Caco-2 (cell line): ENCODE results near the gene BCAS3. TPM values are rescaled to one million over a fixed set of nuclear protein-coding genes. Genes with fewer than 3 reads are reported as not detected.
"Not testable (repeated sequence)": the region's sequence is repeated elsewhere in the genome, so short reads cannot be mapped to it uniquely, and the experiment has no call there.

ENCODE experiments used
- BruUV-seq: library from RNA; stranded (reverse); fragments of 400-500 nt; replicated peaks from 2 replicates; lab custom pipeline; 2021; lab: Mats Ljungman, UMichigan
- CTCF ChIA-PET: fragments of 300-600 bp; sonication (Branson Sonifier 250); formaldehyde crosslinking; loops from one replicate; lab custom pipeline; 2022; ENCODE audit warnings: antibody characterized with exemption; lab: Charles Lee
- POLR2A ChIA-PET: fragments of 300-600 bp; sonication (Branson Sonifier 250); formaldehyde crosslinking; loops from one replicate; lab custom pipeline; 2022; ENCODE audit warnings: antibody characterized with exemption; lab: Charles Lee
- DNase-seq, 2 experiments: peaks; one replicate each; pipeline versions ENCODE4 v3.0.0 to v3.0.0-alpha.2; 2020 to 2022
- H3K27me3 ChIP-seq: replicated peaks from 2 replicates; pipeline ENCODE4 v1.6.0; 2011; ENCODE audit warnings: low read length; ENCODE audit not compliant: control insufficient read depth, insufficient read depth
- H3K36me3 ChIP-seq: 2 replicates; pipeline ENCODE4 v1.5.1; 2011; ENCODE audit warnings: low read length; ENCODE audit not compliant: control insufficient read depth, insufficient read depth
- H3K4me1 ChIP-seq: fragments of 250-450 bp; sonication (Bioruptor Pico); 2 replicates; pipeline ENCODE4 v1.5.1; 2020; ENCODE audit warnings: mild to moderate bottlenecking
- H3K4me3 ChIP-seq: 2 replicates; pipeline ENCODE4 v1.5.1; 2011; ENCODE audit warnings: low read depth, mild to moderate bottlenecking, control low read depth, low read length
- H3K9me3 ChIP-seq: fragments of 250-450 bp; sonication (Bioruptor Pico); 2 replicates; pipeline ENCODE4 v1.5.1; 2020; ENCODE audit warnings: mild to moderate bottlenecking, moderate library complexity
- H3K27ac Mint-ChIP-seq: one replicate; pipeline ENCODE4 v1.8.0; 2022; ENCODE audit warnings: mixed read lengths; ENCODE audit not compliant: unreplicated experiment
- H3K27me3 Mint-ChIP-seq: one replicate; pipeline ENCODE4 v1.8.0; 2022; ENCODE audit warnings: mixed read lengths; ENCODE audit not compliant: insufficient read depth, unreplicated experiment
- H3K36me3 Mint-ChIP-seq: one replicate; pipeline ENCODE4 v1.8.0; 2022; ENCODE audit warnings: mild to moderate bottlenecking, mixed read lengths; ENCODE audit not compliant: insufficient read depth, unreplicated experiment
- H3K4me1 Mint-ChIP-seq: one replicate; pipeline ENCODE4 v1.8.0; 2022; ENCODE audit warnings: low read depth, mixed read lengths; ENCODE audit not compliant: unreplicated experiment
- H3K4me3 Mint-ChIP-seq: one replicate; pipeline ENCODE4 v1.8.0; 2022; ENCODE audit warnings: mild to moderate bottlenecking, moderate library complexity, mixed read lengths; ENCODE audit not compliant: unreplicated experiment
- H3K9me3 Mint-ChIP-seq: one replicate; pipeline ENCODE4 v1.8.0; 2022; ENCODE audit warnings: mixed read lengths; ENCODE audit not compliant: unreplicated experiment
- intact Hi-C: fragments of 100-400 bp; cut with micrococcal nuclease; formaldehyde crosslinking; loops from one replicate; pipeline ENCODE4 v1.10.0; 2022; ENCODE audit not compliant: unreplicated experiment
- total RNA-seq: library from RNA; stranded (reverse); gene quantifications from 2 replicates; pipeline ENCODE4 v1.2.3, GENCODE V29; 2022
- TF ChIP-seq, protein P1 (sequence below), 2 experiments: fragments of 200-600 bp in 1 of 2; IDR thresholded peaks; 1 replicate in 1 of 2; 2 replicates in 1 of 2; pipeline versions ENCODE4 v1.5.1 to v1.8.0; 2011 to 2022; ENCODE audit warnings: antibody characterized with exemption in 1 of 2, control low read depth in 1 of 2, inconsistent platforms in 1 of 2, low read depth in 1 of 2, low read length in 1 of 2, mild to moderate bottlenecking in 1 of 2, moderate library complexity in 1 of 2; ENCODE audit not compliant: insufficient read depth in 1 of 2, severe bottlenecking in 1 of 2, unreplicated experiment in 1 of 2

Gene BCAS3
- total RNA-seq, 1 experiment from 2014 or later, result 44.1 TPM

- H3K9me3 Mint-ChIP-seq, result no peaks in the 10 kb centered on the region
- Histone ChIP-seq H3K4me1 (no peaks in the 10 kb centered on the region), H3K9me3 (no peaks in the 10 kb centered on the region), H3K27me3 (no peaks in the 10 kb centered on the region), H3K36me3 (no peaks in the 10 kb centered on the region), H3K4me3 (no peak overlapping the region)
- no peaks in the 10 kb centered on the region for H3K36me3 Mint-ChIP-seq
- CTCF ChIA-PET, result no interaction called here
- TF ChIP-seq, protein P1, sequence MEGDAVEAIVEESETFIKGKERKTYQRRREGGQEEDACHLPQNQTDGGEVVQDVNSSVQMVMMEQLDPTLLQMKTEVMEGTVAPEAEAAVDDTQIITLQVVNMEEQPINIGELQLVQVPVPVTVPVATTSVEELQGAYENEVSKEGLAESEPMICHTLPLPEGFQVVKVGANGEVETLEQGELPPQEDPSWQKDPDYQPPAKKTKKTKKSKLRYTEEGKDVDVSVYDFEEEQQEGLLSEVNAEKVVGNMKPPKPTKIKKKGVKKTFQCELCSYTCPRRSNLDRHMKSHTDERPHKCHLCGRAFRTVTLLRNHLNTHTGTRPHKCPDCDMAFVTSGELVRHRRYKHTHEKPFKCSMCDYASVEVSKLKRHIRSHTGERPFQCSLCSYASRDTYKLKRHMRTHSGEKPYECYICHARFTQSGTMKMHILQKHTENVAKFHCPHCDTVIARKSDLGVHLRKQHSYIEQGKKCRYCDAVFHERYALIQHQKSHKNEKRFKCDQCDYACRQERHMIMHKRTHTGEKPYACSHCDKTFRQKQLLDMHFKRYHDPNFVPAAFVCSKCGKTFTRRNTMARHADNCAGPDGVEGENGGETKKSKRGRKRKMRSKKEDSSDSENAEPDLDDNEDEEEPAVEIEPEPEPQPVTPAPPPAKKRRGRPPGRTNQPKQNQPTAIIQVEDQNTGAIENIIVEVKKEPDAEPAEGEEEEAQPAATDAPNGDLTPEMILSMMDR (IDR thresholded peaks at IDR 0.05; ENCODE audit: insufficient read depth in 1 of 2, low read depth in 1 of 2, low read length in 1 of 2, severe bottlenecking in 1 of 2, unreplicated experiment in 1 of 2), result no peak
- no peak for DNase-seq
- no peak overlapping the region for H3K27ac Mint-ChIP-seq
- no peak overlapping the region for H3K4me3 Mint-ChIP-seq
- no peaks in the 10 kb centered on the region for H3K27me3 Mint-ChIP-seq
- H3K4me1 Mint-ChIP-seq, result no peaks in the 10 kb centered on the region
- POLR2A ChIA-PET, result no interaction called here
- intact Hi-C loops, result no loop called here
- no TSS peak for BruUV-seq
These were observed 197.1 kb downstream of the BCAS3 start for GRCh38 chr17:60874772-60875171.

GRCh38 chr17:60886731-60887613 is 209.3 kb downstream of the BCAS3 start:
- H3K4me1 ChIP-seq, H3K9me3 ChIP-seq, H3K9me3 Mint-ChIP-seq, H3K36me3 ChIP-seq, H3K36me3 Mint-ChIP-seq, intact Hi-C loops, POLR2A ChIA-PET, H3K27me3 ChIP-seq, H3K27me3 Mint-ChIP-seq, H3K4me1 Mint-ChIP-seq, CTCF ChIA-PET: not testable (repeated sequence)
- peak; percentile 61 to 66 for DNase-seq
- BruUV-seq, result TSS peak; percentile 75
- H3K4me3 Mint-ChIP-seq, result peak overlapping the region; percentile 97
- peak overlapping the region; percentile 46 for H3K4me3 ChIP-seq
- peak overlapping the region; percentile 99 for H3K27ac Mint-ChIP-seq

GRCh38 chr17:60887614-60888028 is 210.0 kb downstream of the BCAS3 start:
- peak overlapping the region; percentile 97 for H3K4me3 Mint-ChIP-seq
- H3K36me3 ChIP-seq, result no peaks in the 10 kb centered on the region
- H3K27me3 ChIP-seq, result no peaks in the 10 kb centered on the region
- H3K27ac Mint-ChIP-seq, result peak overlapping the region; percentile 99
- H3K9me3 ChIP-seq, result no peaks in the 10 kb centered on the region
- POLR2A ChIA-PET, result no interaction called here
- H3K36me3 Mint-ChIP-seq, result peaks cover 6% of the 10 kb centered on the region
- no peak for DNase-seq
- no TSS peak for BruUV-seq
- no peaks in the 10 kb centered on the region for H3K9me3 Mint-ChIP-seq
- no peaks in the 10 kb centered on the region for H3K27me3 Mint-ChIP-seq
- peaks cover 6% of the 10 kb centered on the region; the same call in 1 of the 2 replicates for H3K4me1 ChIP-seq
- H3K4me3 ChIP-seq, result peak overlapping the region; percentile 46
- intact Hi-C loops, result no loop called here
- CTCF ChIA-PET, result no interaction called here
- H3K4me1 Mint-ChIP-seq, result peaks cover 10% of the 10 kb centered on the region
- TF ChIP-seq, protein P1 (IDR thresholded peaks at IDR 0.05; ENCODE audit: insufficient read depth in 1 of 2, low read depth in 1 of 2, low read length in 1 of 2, severe bottlenecking in 1 of 2, unreplicated experiment in 1 of 2), result no peak
